ENCODE data around the gene ATRNL1.
A peak's percentile ranks its signal among the peaks of the same experiment; 100 is the strongest.
"Not testable (repeated sequence)": the region's sequence is repeated elsewhere in the genome, so short reads cannot be mapped to it uniquely, and the experiment has no call there.

The ATRNL1 gene

GRCh38 chr10:115253765-115254164 is 160.6 kb downstream of the ATRNL1 start:
- not testable (repeated sequence) for DNase-seq

- DNase-seq, result no peak
Observed at GRCh38 chr10:115272482-115272881, 179.3 kb downstream of the ATRNL1 start.

GRCh38 chr10:115278294-115278693 is 185.1 kb downstream of the ATRNL1 start:
- peak; percentile 0 for DNase-seq

GRCh38 chr10:115295213-115295805 is 202.1 kb downstream of the ATRNL1 start:
- no peak for DNase-seq

GRCh38 chr10:115300080-115300479 is 206.9 kb downstream of the ATRNL1 start:
- DNase-seq, result no peak

- not testable (repeated sequence) for DNase-seq
Observed at GRCh38 chr10:115319669-115320068, 226.5 kb downstream of the ATRNL1 start.

- DNase-seq, result no peak
Observed at GRCh38 chr10:115321360-115321759, 228.2 kb downstream of the ATRNL1 start.

GRCh38 chr10:115328331-115328730 is 235.2 kb downstream of the ATRNL1 start:
- DNase-seq, result no peak

- DNase-seq, result no peak
Observed at GRCh38 chr10:115335366-115335765, 242.2 kb downstream of the ATRNL1 start.

- DNase-seq, result peak; percentile 60
Observed at GRCh38 chr10:115355162-115355760, 262.1 kb downstream of the ATRNL1 start.

GRCh38 chr10:115367920-115368319 is 274.8 kb downstream of the ATRNL1 start:
- DNase-seq, result not testable (repeated sequence)

- DNase-seq, result no peak
Observed at GRCh38 chr10:115379064-115379463, 285.9 kb downstream of the ATRNL1 start.

- no peak for DNase-seq
Observed at GRCh38 chr10:115384665-115385064, 291.5 kb downstream of the ATRNL1 start.

- DNase-seq, result no peak
Observed at GRCh38 chr10:115390607-115391006, 297.4 kb downstream of the ATRNL1 start.

GRCh38 chr10:115398026-115398425 is 304.9 kb downstream of the ATRNL1 start:
- DNase-seq, result no peak

GRCh38 chr10:115402699-115403098 is 309.5 kb downstream of the ATRNL1 start:
- no peak for DNase-seq

- not testable (repeated sequence) for DNase-seq
Observed at GRCh38 chr10:115405838-115406237, 312.7 kb downstream of the ATRNL1 start.

- no peak for DNase-seq
Observed at GRCh38 chr10:115409347-115409746, 316.2 kb downstream of the ATRNL1 start.

- peak; percentile 12 for DNase-seq
Observed at GRCh38 chr10:115417585-115418265, 324.6 kb downstream of the ATRNL1 start.

GRCh38 chr10:115422624-115423023 is 329.5 kb downstream of the ATRNL1 start:
- DNase-seq, result no peak

- DNase-seq, result no peak
Observed at GRCh38 chr10:115427611-115428010, 334.4 kb downstream of the ATRNL1 start.

GRCh38 chr10:115432188-115432819 is 339.1 kb downstream of the ATRNL1 start:
- DNase-seq, result peak; percentile 49

GRCh38 chr10:115436999-115437398 is 343.8 kb downstream of the ATRNL1 start:
- no peak for DNase-seq
